ENCODE measurements around the gene PIGA.

DNA sequence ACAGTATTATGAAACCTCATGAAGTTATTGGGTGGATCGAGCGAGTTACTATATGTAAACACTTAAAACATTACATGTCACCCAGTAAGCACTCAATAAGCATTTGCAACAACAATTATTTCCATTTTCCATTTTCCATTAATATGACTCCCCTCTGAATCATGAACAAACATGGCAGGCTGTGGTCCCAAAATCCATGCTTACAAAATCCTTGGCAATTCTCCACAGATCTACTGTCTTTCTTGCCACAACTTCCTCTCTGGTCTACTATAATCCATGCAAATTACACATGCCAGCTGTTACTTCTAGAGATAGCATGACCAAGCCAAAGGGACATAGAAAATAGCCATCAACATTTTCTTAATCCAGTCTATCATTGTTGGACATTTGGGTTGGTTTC lies 41.9 kb downstream of the PIGA start:
- TF ChIP-seq, protein P1, sequence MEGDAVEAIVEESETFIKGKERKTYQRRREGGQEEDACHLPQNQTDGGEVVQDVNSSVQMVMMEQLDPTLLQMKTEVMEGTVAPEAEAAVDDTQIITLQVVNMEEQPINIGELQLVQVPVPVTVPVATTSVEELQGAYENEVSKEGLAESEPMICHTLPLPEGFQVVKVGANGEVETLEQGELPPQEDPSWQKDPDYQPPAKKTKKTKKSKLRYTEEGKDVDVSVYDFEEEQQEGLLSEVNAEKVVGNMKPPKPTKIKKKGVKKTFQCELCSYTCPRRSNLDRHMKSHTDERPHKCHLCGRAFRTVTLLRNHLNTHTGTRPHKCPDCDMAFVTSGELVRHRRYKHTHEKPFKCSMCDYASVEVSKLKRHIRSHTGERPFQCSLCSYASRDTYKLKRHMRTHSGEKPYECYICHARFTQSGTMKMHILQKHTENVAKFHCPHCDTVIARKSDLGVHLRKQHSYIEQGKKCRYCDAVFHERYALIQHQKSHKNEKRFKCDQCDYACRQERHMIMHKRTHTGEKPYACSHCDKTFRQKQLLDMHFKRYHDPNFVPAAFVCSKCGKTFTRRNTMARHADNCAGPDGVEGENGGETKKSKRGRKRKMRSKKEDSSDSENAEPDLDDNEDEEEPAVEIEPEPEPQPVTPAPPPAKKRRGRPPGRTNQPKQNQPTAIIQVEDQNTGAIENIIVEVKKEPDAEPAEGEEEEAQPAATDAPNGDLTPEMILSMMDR (IDR thresholded peaks at IDR 0.05; ENCODE audit: insufficient read depth, low read length): no peak
- TF ChIP-seq GABPA (IDR thresholded peaks at IDR 0.05; ENCODE audit: low read depth) (no peak), POLR2AphosphoS5 (IDR thresholded peaks at IDR 0.05; ENCODE audit: low read depth) (no peak)
- TF ChIP-seq, protein P2, sequence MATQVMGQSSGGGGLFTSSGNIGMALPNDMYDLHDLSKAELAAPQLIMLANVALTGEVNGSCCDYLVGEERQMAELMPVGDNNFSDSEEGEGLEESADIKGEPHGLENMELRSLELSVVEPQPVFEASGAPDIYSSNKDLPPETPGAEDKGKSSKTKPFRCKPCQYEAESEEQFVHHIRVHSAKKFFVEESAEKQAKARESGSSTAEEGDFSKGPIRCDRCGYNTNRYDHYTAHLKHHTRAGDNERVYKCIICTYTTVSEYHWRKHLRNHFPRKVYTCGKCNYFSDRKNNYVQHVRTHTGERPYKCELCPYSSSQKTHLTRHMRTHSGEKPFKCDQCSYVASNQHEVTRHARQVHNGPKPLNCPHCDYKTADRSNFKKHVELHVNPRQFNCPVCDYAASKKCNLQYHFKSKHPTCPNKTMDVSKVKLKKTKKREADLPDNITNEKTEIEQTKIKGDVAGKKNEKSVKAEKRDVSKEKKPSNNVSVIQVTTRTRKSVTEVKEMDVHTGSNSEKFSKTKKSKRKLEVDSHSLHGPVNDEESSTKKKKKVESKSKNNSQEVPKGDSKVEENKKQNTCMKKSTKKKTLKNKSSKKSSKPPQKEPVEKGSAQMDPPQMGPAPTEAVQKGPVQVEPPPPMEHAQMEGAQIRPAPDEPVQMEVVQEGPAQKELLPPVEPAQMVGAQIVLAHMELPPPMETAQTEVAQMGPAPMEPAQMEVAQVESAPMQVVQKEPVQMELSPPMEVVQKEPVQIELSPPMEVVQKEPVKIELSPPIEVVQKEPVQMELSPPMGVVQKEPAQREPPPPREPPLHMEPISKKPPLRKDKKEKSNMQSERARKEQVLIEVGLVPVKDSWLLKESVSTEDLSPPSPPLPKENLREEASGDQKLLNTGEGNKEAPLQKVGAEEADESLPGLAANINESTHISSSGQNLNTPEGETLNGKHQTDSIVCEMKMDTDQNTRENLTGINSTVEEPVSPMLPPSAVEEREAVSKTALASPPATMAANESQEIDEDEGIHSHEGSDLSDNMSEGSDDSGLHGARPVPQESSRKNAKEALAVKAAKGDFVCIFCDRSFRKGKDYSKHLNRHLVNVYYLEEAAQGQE (IDR thresholded peaks at IDR 0.05; ENCODE audit: insufficient replicate concordance, low read depth): no peak

Measured in HL-60 (cell line).